Prostate gland (tissue), 2 donors: ENCODE measurements around the gene PLCB2. TPM values are rescaled to one million over a fixed set of nuclear protein-coding genes. Genes with fewer than 3 reads are reported as not detected.

Source experiments
- DNase-seq: peaks from one replicate; pipeline ENCODE4 v3.0.0-alpha.2; 2019; ENCODE audit warnings: low spot score
- H3K27ac ChIP-seq, 2 donors: fragments of 200-600 bp; sonication (generic); 2 replicates each; pipeline ENCODE4 v1.5.1; 2017 to 2019
- H3K27me3 ChIP-seq: fragments of 200-600 bp; sonication (generic); replicated peaks from 2 replicates; pipeline ENCODE4 v1.5.1; 2019; ENCODE audit not compliant: insufficient read depth
- H3K36me3 ChIP-seq, 2 donors: fragments of 200-600 bp; sonication (generic); 1 replicate in 1 of 2; 2 replicates in 1 of 2; pipeline versions ENCODE4 v1.5.1 to v1.8.1; 2017 to 2019
- H3K4me1 ChIP-seq: fragments of 200-600 bp; sonication (generic); replicated peaks from 2 replicates; pipeline ENCODE4 v1.5.1; 2019
- H3K4me3 ChIP-seq, 2 donors: fragments of 200-600 bp; sonication (generic); 2 replicates each; pipeline ENCODE4 v1.5.1; 2017 to 2019
- H3K9me3 ChIP-seq: fragments of 200-600 bp; sonication (generic); 2 replicates; pipeline ENCODE4 v1.5.1; 2017
- CTCF ChIP-seq, 4 experiments: fragments of 200-600 bp in 2 of 4; fragments of 450-650 bp in 2 of 4; sonication (generic) in 2 of 4; IDR thresholded peaks; 1 replicate in 3 of 4; 2 replicates in 1 of 4; pipeline ENCODE4 v1.5.1; 2016 to 2019; ENCODE audit warnings: antibody characterized with exemption in 4 of 4, mild to moderate bottlenecking in 2 of 4, moderate library complexity in 2 of 4
- POLR2A ChIP-seq: fragments of 450-650 bp; IDR thresholded peaks from one replicate; pipeline ENCODE4 v1.6.1; 2016; ENCODE audit warnings: antibody characterized with exemption, mild to moderate bottlenecking
- POLR2AphosphoS5 ChIP-seq: sonication (generic); formaldehyde crosslinking; IDR thresholded peaks from one replicate; pipeline ENCODE4 v1.6.1; 2017; ENCODE audit warnings: antibody characterized with exemption
- WGBS: methylation state at CpG from one replicate; pipeline ENCODE4 v1.1.5; 2018; 5-methylcytosine and 5-hydroxymethylcytosine counted together
- intact Hi-C: fragments of 100-400 bp; cut with DNase I; formaldehyde crosslinking; loops from one replicate; pipeline ENCODE4 v1.14.2; 2022
- total RNA-seq, 2 donors: library from RNA; depleted of rRNA; stranded (reverse); fragments of >200 nt; gene quantifications; one replicate each; pipeline ENCODE4 v1.1.0, GENCODE V29; 2016

PLCB2 gene
- total RNA-seq, 2 donors from 2014 or later = 1.5 to 13.0 TPM

DNA sequence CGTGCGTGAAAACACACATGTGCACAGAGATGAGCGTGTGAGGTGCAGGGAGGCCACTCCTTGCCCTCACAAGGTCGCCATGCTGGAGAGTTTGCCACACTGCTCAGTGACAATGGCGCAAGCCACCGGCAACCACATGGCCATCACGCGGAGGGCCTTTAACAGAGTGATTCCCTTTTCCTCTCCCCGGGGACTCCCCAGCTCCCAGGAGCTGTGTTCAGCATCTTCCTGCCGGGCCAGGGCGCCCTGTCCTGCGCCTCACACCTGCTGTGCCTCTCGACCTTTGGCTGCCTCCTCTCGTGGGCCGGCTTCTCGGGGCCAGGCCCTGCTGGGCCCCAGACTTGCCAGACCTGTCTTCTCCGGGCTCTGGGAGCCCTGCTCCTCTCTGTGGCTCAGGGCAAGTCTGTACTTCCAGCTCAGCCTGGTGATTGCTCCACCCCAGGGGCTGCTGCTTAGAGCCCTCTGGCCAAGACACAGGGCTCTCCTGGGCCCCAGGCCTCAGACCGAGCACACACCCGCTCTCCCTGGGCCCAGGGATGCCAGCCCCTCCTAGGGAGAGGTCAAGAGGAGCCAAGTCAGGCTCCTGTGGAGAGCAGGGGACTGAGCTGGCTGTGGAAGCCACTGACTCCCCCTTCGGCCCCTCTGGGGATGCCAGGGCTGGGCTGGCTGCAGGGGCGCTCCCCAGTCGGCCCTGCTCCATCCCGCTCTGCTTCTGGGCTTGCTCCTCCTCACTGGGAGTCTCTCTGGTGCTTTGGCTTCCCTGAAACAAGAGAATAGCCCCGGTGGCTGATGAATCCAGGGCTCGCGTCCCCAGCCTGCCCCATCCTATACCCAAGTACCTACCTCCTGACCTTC lies 27.4 kb upstream of the PLCB2 start:
- intact Hi-C loops = loop anchor here (5.0 kb wide), 1 partner anchor 58 kb away; no protein-coding TSS in a partner anchor
- TF ChIP-seq POLR2AphosphoS5 = no peak
- no peak for TF ChIP-seq POLR2A
- no peak for TF ChIP-seq CTCF (IDR thresholded peaks at IDR 0.05)
- Histone ChIP-seq H3K27me3 (no peaks in the 10 kb centered on the region), H3K4me3 (no peak overlapping the region), H3K9me3 (no peaks in the 10 kb centered on the region), H3K27ac (peak overlapping the region in 1 of 2 donors; percentile 39), H3K36me3 (no peaks in the 10 kb centered on the region), H3K4me1 (peaks cover 10% of the 10 kb centered on the region)
- no peak for DNase-seq
- WGBS = 70% methylated on average over 25 of the region's 26 CpGs

- H3K36me3 ChIP-seq = no peaks in the 10 kb centered on the region
- 62% methylated on average over 3 of the region's 3 CpGs for WGBS
- intact Hi-C loops = no loop called here
- no peaks in the 10 kb centered on the region for H3K27me3 ChIP-seq
- peak overlapping the region in 1 of 2 donors; percentile 39 for H3K27ac ChIP-seq
- H3K4me3 ChIP-seq = no peak overlapping the region
- H3K4me1 ChIP-seq = peaks cover 4% of the 10 kb centered on the region
- no peak for DNase-seq
- TF ChIP-seq CTCF (IDR thresholded peaks at IDR 0.05) (no peak), POLR2A (no peak), POLR2AphosphoS5 (no peak)
- H3K9me3 ChIP-seq = no peaks in the 10 kb centered on the region
Measured at GRCh38 chr15:40334541-40334940, 26.8 kb upstream of the PLCB2 start.

- Histone ChIP-seq H3K4me3 (no peak overlapping the region), H3K27ac (peak overlapping the region in 1 of 2 donors; percentile 39), H3K4me1 (no peaks in the 10 kb centered on the region), H3K36me3 (no peaks in the 10 kb centered on the region), H3K27me3 (no peaks in the 10 kb centered on the region), H3K9me3 (no peaks in the 10 kb centered on the region)
- no peak for DNase-seq
- intact Hi-C loops = no loop called here
- TF ChIP-seq POLR2AphosphoS5 (peak; percentile 8), CTCF (IDR thresholded peaks at IDR 0.05) (no peak), POLR2A (no peak)
- 47% methylated on average over 12 of the region's 12 CpGs for WGBS
Measured at GRCh38 chr15:40333922-40334492, 26.3 kb upstream of the PLCB2 start.

DNA sequence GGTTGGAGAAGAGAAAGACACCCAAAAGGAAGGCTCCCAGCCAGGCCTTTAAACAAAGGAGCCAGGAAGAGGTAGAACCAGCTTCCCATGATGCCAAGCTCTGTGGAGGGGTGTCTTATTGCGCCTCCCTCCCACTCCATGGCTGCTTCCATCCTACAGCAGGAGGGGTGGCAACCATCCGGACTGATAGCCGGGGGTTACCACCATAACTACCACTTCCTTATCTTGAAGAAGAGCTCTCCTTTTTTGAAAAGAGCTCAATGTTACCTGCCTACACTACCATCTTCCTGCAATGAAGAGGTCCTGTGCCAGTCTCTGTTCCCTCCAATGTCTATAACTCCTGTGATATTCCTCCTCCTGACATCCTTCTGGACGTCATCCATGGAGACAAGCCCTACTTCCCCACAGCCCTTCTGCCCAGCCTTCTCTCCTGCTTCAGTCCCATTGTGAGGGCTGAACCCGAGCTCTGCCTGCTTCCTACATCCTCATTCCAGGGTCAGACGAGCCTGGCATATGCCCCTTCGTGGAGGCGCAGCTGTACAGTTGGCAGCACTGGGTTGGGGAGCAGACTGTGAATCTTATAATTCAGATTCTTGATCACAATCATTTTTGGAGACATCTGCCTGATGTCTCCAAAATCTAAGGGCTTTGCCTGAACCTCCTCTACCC lies 24.5 kb upstream of the PLCB2 start:
- DNase-seq = no peak
- TF ChIP-seq CTCF (IDR thresholded peaks at IDR 0.05) (no peak), POLR2AphosphoS5 (no peak), POLR2A (no peak)
- Histone ChIP-seq H3K9me3 (no peaks in the 10 kb centered on the region), H3K27me3 (no peaks in the 10 kb centered on the region), H3K36me3 (no peaks in the 10 kb centered on the region), H3K4me1 (no peaks in the 10 kb centered on the region), H3K27ac (no peak overlapping the region), H3K4me3 (no peak overlapping the region)
- intact Hi-C loops = no loop called here
- WGBS = 71% methylated on average over 8 of the region's 8 CpGs
